Measurements from ENCODE around the gene CPLANE2. TPM values are rescaled to one million over a fixed set of nuclear protein-coding genes. Genes with fewer than 3 reads are reported as not detected.

CPLANE2 gene
- total RNA-seq, 1 experiment from 2014 or later: 4.2 TPM

DNA sequence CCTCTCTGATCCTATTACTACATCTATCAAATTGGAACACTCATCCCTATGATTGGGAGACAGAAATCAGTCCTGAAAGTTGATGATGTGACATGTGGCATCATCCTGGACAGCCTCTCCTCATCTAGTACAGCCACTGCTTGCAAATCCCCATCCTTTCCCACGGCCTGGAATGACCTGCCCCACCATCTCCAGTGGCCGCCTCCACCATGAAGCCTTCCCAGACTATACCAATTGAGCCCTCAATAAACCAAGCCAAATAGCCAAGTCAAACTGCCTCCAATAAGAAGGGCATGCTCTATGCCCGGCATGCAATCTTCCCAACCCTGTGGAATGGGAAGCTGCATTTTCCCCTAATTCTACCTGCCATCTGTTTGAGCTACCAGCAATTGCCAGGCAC lies 24.0 kb downstream of the CPLANE2 start:
- DNase-seq: no peak
- peaks cover 20% of the 10 kb centered on the region for H3K36me3 Mint-ChIP-seq (ENCODE audit: insufficient read depth, unreplicated experiment)
- peaks cover 42% of the 10 kb centered on the region for H3K4me1 Mint-ChIP-seq (ENCODE audit: low read depth, unreplicated experiment)
- no peaks in the 10 kb centered on the region for H3K9me3 Mint-ChIP-seq (ENCODE audit: low read depth, unreplicated experiment)
- intact Hi-C loops (cut with micrococcal nuclease; ENCODE audit: unreplicated experiment): no loop called here
- CTCF ChIA-PET: no interaction called here
- H3K4me3 Mint-ChIP-seq (ENCODE audit: low read depth, unreplicated experiment): peak overlapping the region; percentile 58
- TF ChIP-seq, protein P1, sequence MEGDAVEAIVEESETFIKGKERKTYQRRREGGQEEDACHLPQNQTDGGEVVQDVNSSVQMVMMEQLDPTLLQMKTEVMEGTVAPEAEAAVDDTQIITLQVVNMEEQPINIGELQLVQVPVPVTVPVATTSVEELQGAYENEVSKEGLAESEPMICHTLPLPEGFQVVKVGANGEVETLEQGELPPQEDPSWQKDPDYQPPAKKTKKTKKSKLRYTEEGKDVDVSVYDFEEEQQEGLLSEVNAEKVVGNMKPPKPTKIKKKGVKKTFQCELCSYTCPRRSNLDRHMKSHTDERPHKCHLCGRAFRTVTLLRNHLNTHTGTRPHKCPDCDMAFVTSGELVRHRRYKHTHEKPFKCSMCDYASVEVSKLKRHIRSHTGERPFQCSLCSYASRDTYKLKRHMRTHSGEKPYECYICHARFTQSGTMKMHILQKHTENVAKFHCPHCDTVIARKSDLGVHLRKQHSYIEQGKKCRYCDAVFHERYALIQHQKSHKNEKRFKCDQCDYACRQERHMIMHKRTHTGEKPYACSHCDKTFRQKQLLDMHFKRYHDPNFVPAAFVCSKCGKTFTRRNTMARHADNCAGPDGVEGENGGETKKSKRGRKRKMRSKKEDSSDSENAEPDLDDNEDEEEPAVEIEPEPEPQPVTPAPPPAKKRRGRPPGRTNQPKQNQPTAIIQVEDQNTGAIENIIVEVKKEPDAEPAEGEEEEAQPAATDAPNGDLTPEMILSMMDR (IDR thresholded peaks at IDR 0.05; ENCODE audit: unreplicated experiment): no peak
- H3K27ac Mint-ChIP-seq (ENCODE audit: unreplicated experiment): no peak overlapping the region
- no peaks in the 10 kb centered on the region for H3K27me3 Mint-ChIP-seq (ENCODE audit: unreplicated experiment)
- BruUV-seq (replicated peaks): no TSS peak

DNA sequence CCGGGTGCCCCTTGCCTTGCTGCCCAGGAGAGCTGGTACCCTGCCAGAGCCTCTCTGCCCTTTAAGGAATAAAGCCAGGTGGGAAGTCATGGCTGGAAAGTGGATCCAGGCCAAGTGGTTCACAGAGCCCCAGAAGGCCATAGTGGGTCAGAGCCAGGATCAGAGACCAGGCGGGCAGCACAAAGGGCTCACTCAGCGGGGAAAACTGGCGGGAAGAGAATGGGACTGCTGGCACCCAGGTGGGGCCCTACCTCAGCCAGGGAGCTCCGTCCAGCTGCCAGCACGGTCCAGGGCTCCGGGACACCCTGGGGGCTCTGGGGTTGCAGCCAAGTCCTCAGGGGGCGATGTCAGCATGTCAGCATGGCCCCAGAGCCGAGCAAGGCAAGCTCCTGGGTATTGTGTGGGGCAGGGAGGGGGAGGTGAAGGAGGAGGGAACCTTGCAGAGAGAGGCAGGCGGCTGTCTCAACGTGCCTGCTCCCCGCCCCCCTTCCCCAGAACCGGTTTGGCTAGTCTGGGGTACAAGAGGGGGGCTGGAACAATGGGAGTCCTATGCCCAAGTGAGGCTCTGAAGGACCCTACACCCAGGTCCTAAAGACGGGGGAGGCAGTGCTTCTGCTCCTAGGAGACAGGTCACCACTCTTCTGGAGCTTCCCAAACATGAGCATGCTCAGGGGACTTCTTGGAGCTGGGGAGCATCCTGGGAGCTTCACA lies 24.6 kb downstream of the CPLANE2 start, which contains the start of gene ARHGEF19:
ARHGEF19 (minus strand) TSS at position 402 of the 711 bp plus-strand sequence. CDS start 3,598 bp downstream, outside the sequence.
- TSS peak; percentile 31 for BruUV-seq (replicated peaks)
- Mint-ChIP-seq H3K36me3 (ENCODE audit: insufficient read depth, unreplicated experiment) (peaks cover 19% of the 10 kb centered on the region), H3K27me3 (ENCODE audit: unreplicated experiment) (no peaks in the 10 kb centered on the region), H3K27ac (ENCODE audit: unreplicated experiment) (no peak within 1 kb of the TSS), H3K4me1 (ENCODE audit: low read depth, unreplicated experiment) (peaks cover 42% of the 10 kb centered on the region), H3K9me3 (ENCODE audit: low read depth, unreplicated experiment) (no peaks in the 10 kb centered on the region), H3K4me3 (ENCODE audit: low read depth, unreplicated experiment) (peak within 1 kb of the TSS; percentile 58)
- peak; percentile 77 for DNase-seq
- TF ChIP-seq, protein P1 (IDR thresholded peaks at IDR 0.05; ENCODE audit: unreplicated experiment): no peak
- intact Hi-C loops (cut with micrococcal nuclease; ENCODE audit: unreplicated experiment): no loop called here
- CTCF ChIA-PET: no interaction called here

DNA sequence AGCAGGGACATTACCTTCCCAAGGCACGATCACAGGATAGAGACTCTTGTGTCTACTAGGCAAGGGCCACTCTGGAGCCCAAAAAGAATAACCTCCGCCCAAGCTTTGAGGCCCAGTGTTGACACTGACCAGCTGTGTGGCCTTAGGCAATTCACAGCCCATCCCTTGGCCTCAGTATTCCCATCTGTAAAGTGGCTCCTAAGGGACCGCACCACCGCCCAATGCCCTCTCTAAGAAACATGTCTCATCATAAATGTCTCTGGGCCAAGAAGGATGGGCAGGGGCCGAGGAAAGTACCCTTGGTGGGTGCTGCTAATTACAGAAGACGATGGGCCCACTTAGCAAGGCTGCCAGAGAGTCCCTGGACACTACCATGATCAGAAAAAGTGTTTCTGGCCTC lies 25.2 kb downstream of the CPLANE2 start:
- Mint-ChIP-seq H3K27ac (ENCODE audit: unreplicated experiment) (no peak overlapping the region), H3K27me3 (ENCODE audit: unreplicated experiment) (no peaks in the 10 kb centered on the region), H3K4me1 (ENCODE audit: low read depth, unreplicated experiment) (peaks cover 42% of the 10 kb centered on the region), H3K9me3 (ENCODE audit: low read depth, unreplicated experiment) (no peaks in the 10 kb centered on the region), H3K4me3 (ENCODE audit: low read depth, unreplicated experiment) (peak overlapping the region; percentile 58), H3K36me3 (ENCODE audit: insufficient read depth, unreplicated experiment) (peaks cover 20% of the 10 kb centered on the region)
- BruUV-seq (replicated peaks): no TSS peak
- TF ChIP-seq, protein P1 (IDR thresholded peaks at IDR 0.05; ENCODE audit: unreplicated experiment): no peak
- no peak for DNase-seq
- intact Hi-C loops (cut with micrococcal nuclease; ENCODE audit: unreplicated experiment): no loop called here
- CTCF ChIA-PET: no interaction called here

DNA sequence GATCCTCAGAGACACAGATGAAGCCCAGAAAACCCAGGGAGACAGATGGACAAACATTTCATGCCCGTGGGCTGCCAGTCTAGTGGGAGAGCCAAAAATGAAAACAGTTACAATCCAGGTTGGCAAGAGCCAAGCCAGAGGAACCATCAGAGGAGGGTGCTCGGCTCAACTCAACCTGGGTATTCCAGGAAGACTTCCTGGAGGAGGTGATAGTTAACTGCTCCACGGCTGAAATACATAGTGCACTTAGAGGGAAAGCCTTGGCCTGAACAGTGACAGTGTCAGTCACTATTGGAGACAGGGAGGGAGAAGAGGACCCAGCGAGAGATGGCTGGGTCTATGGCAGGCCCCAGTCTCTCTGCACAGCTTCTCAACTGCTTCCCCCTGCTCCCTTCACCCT lies 26.4 kb downstream of the CPLANE2 start:
- H3K9me3 Mint-ChIP-seq (ENCODE audit: low read depth, unreplicated experiment): no peaks in the 10 kb centered on the region
- TF ChIP-seq, protein P1 (IDR thresholded peaks at IDR 0.05; ENCODE audit: unreplicated experiment): no peak
- peaks cover 42% of the 10 kb centered on the region for H3K4me1 Mint-ChIP-seq (ENCODE audit: low read depth, unreplicated experiment)
- intact Hi-C loops (cut with micrococcal nuclease; ENCODE audit: unreplicated experiment): no loop called here
- H3K4me3 Mint-ChIP-seq (ENCODE audit: low read depth, unreplicated experiment): no peak overlapping the region
- CTCF ChIA-PET: no interaction called here
- no peak for DNase-seq
- no peak overlapping the region for H3K27ac Mint-ChIP-seq (ENCODE audit: unreplicated experiment)
- BruUV-seq (replicated peaks): no TSS peak
- H3K27me3 Mint-ChIP-seq (ENCODE audit: unreplicated experiment): no peaks in the 10 kb centered on the region
- H3K36me3 Mint-ChIP-seq (ENCODE audit: insufficient read depth, unreplicated experiment): peaks cover 26% of the 10 kb centered on the region

Data from Calu3 (cell line).